Retinal pigment epithelial cell (primary cell): ENCODE data around the gene C1QTNF8.

ENCODE experiments used
- DNase-seq: peaks from one replicate; pipeline ENCODE4 v3.0.0-alpha.2; 2010; ENCODE audit warnings: low read depth
- H3K4me3 ChIP-seq: 2 replicates; pipeline ENCODE4 v1.5.1; 2011; ENCODE audit warnings: mild to moderate bottlenecking, low read length, control low read depth, moderate library complexity
- TF ChIP-seq, protein P1 (sequence below): conservative IDR thresholded peaks from 2 replicates; pipeline ENCODE4 v1.5.1; 2011; ENCODE audit warnings: low read depth, low read length, control low read depth, inconsistent platforms

Gene C1QTNF8

DNA sequence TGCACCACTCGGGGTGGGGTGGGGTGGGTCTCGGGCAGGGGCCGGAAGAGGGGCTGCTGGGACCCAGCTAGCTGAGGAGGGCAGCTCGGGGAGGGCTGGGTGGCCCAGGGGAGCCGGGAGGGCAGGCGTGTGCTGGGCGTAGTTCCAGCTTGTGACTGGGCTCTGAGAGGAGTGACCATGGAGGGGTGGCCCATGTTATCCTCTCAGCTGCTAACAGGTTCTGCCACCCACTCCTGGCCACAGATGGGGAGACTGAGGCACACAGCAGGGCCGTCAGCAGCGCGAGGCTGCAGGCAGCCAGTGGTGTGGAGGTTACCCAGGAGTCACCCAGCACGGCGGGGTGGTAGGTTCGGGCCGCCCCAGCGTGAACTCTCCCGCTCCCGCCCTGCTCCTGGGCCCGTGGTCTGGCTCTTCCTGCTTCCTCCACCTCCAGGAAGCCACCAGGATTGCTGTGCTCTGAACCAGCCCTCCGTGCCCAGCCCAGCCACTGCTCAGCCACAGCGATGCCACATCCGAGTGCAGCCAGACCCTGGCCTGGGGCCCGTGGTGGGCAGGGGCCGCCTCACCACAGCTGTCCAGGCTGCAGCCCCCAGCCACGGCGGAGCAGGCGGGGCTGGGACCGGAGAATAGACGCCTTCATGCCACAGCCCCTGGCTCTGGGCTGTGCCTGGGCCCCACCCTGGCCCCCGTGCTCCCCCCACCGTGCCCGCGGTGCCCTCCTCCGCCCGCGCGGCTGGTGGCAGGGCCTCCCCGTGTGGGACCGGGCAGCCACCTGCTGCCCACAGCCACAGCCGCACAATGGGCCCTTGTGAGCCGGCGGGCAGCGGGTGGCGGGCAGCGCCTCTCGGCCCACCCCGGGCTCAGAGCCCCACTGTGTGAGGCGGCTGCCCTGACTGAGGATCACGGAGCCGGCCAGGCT lies 49.8 kb downstream of the C1QTNF8 start:
- TF ChIP-seq, protein P1, sequence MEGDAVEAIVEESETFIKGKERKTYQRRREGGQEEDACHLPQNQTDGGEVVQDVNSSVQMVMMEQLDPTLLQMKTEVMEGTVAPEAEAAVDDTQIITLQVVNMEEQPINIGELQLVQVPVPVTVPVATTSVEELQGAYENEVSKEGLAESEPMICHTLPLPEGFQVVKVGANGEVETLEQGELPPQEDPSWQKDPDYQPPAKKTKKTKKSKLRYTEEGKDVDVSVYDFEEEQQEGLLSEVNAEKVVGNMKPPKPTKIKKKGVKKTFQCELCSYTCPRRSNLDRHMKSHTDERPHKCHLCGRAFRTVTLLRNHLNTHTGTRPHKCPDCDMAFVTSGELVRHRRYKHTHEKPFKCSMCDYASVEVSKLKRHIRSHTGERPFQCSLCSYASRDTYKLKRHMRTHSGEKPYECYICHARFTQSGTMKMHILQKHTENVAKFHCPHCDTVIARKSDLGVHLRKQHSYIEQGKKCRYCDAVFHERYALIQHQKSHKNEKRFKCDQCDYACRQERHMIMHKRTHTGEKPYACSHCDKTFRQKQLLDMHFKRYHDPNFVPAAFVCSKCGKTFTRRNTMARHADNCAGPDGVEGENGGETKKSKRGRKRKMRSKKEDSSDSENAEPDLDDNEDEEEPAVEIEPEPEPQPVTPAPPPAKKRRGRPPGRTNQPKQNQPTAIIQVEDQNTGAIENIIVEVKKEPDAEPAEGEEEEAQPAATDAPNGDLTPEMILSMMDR: no peak

DNA sequence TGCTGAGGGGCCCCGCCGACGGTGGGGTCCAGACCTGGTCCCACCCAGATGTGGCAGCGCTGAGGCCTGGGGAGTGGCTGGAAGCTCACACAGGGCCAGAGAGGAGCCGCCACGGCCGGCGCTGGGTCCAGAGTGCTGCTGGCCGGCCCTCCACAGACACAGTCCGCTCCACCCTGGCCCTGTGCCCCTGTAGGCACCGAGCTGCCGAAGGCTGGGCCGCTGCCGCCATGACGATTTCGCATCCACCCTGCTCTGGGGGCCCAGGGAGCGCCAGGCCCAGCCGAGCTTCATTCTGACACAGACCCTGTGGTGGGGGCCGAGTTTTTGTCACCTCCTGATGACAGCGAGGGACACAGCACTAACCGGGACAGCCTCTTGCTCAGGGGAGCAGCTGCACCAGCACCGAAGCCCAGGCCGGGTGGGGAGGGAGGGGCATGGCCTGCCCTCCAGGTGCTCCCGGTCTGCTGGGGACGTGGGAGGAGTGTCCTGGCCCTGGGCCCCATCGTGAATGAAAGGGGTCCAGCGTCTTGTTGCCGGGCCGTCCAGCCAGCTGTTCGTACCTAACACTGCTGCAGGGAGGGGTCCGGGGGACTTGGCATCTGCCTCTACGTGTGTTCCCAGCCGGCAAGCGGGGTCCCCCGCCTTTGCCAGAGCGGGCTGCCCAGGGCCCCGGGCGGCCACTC lies 50.6 kb downstream of the C1QTNF8 start:
- no peak overlapping the region for H3K4me3 ChIP-seq
- TF ChIP-seq, protein P1: no peak
- DNase-seq: no peak

More for the DNA sequence above, 49.8 kb downstream of the C1QTNF8 start:
- no peak overlapping the region for H3K4me3 ChIP-seq
- DNase-seq: no peak

DNA sequence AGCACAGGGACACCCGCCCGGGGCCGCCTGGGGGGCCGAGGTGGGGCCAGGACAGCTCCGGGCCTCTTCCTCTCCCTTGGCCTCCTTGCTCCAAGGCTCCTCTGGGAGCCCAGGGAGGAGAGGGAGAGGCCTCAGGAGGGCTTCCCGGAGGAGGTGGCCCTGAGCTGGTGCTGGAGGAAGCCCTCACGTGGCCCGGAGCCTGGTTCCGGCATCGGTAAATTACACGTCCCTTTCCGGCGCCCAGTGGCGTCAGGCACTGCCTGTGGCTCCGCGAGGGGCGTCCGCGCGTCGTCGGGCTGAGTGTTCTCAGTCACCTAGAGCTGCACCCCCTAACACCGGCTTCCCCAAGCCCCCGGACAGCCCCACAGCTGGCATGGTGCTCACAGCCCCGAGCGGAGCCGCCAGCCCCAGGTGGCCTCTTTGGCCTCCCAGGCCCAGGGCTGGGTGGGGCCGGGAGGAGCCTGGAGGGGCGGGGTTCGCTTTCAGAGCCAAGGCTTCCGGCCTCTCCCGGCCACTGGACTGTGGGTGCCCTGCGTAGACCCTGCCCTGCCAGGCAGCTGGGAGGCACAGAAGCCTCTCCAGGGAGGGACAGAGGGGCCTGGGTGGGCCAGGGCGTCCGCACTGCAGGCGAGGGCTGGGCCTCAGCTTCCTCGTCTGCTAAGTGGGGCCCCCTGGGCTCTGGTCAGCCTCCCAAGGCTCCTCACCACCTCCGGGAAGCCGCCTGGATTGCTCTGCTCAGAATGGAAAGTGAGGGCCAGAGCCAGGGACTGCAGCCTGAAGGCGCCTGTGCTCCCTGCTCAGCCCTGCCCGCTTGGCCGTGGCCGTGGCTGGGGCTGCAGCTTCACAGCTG lies 51.4 kb downstream of the C1QTNF8 start:
- no peak overlapping the region for H3K4me3 ChIP-seq
- DNase-seq: no peak
- TF ChIP-seq, protein P1: no peak

- no peak for DNase-seq
- H3K4me3 ChIP-seq: peak overlapping the region; percentile 6
- TF ChIP-seq, protein P1: no peak
These were observed 52.1 kb downstream of the C1QTNF8 start for GRCh38 chr16:1043881-1044451.

GRCh38 chr16:1042866-1043265 lies 53.2 kb downstream of the C1QTNF8 start:
- no peak overlapping the region for H3K4me3 ChIP-seq
- DNase-seq: no peak
- TF ChIP-seq, protein P1: no peak

GRCh38 chr16:1042049-1042744 lies 53.8 kb downstream of the C1QTNF8 start:
- no peak overlapping the region for H3K4me3 ChIP-seq
- DNase-seq: no peak
- TF ChIP-seq, protein P1: no peak
